Inferior parietal cortex (tissue), 1 donor: ENCODE data around the gene KRTAP5-5.

Experiments used
- DNase-seq: peaks from one replicate; pipeline ENCODE4 v3.0.0-alpha.2; 2016; ENCODE audit errors: extremely low spot score

KRTAP5-5 gene

GRCh38 chr11:1676229-1676740 is 46.7 kb downstream of the KRTAP5-5 start:
- DNase-seq = no peak

GRCh38 chr11:1679881-1680280 is 50.3 kb downstream of the KRTAP5-5 start:
- DNase-seq = no peak
